Skeletal muscle cell (primary cell): ENCODE data around the gene NUP155.
A peak's percentile ranks its signal among the peaks of the same experiment; 100 is the strongest.
"Not testable (repeated sequence)": the region's sequence is repeated elsewhere in the genome, so short reads cannot be mapped to it uniquely, and the experiment has no call there.

Source experiments
- DNase-seq: peaks from one replicate; pipeline ENCODE4 v3.0.0-alpha.2; 2010; ENCODE audit warnings: low read depth
- H3K4me3 ChIP-seq: 2 replicates; pipeline ENCODE4 v1.5.1; 2011; ENCODE audit warnings: low read depth, mild to moderate bottlenecking, control low read depth, low read length, moderate library complexity

Gene NUP155

DNA sequence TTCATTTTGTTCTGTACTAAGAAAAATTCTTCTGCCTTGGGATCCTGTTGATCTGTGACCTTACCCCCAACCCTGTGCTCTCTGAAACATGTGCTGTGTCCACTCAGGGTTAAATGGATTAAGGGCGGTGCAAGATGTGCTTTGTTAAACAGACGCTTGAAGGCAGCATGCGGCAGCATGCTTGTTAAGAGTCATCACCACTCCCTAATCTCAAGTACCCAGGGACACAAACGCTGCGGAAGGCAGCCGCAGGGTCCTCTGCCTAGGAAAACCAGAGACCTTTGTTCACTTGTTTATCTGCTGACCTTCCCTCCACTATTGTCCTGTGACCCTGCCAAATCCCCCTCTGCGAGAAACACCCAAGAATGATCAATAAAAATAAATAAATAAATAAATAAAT lies 74.6 kb downstream of the NUP155 start:
- DNase-seq, H3K4me3 ChIP-seq: not testable (repeated sequence)

DNA sequence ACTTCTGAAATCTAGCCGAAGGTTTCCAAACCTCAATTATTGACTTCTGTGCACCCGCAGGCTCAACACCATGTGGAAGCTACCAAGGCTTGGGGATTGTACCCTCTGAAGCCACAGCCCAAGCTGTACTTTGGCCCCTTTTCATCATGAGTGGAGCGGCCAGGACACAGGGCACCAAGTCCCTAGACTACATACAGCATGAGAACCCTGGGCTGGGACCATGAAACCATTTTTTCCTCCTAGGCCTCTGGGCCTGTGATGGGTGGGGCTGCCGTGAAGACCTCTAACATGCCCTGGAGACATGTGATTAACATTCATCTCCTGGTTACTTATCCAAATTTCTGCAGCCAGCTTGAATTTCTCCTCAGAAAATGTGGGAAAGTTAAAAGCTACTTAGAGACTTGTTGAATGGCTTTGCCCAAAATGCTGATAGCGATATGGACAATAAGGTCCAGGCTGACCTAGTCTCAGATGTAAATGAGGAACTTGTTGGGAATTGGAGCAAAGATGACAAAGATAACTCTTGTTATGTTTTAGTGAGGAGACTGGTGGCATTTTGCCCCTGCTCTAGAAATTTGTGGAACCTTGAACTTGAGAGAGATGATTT lies 87.6 kb downstream of the NUP155 start:
- no peak for DNase-seq
- H3K4me3 ChIP-seq, result no peak overlapping the region

DNA sequence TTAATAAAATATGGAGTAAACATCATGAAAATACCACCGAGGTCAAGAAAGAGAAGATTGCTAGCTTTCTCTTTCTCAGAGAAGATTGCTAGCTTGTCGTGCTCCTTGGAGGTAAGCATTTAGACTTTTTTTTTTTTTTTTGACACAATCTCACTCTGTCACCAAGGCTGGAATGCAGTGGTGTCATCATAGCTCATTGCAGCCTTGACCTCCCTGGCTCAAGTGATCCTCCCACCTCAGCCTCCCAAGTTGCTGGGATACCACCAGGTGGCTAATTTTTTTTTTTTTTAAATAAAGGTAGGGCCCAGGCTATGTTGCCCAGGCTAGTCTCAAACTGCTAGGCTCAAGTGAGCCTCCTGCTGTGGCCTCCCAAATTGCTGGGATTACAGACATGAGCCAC lies 95.4 kb downstream of the NUP155 start:
- no peak overlapping the region for H3K4me3 ChIP-seq
- DNase-seq, result no peak

DNA sequence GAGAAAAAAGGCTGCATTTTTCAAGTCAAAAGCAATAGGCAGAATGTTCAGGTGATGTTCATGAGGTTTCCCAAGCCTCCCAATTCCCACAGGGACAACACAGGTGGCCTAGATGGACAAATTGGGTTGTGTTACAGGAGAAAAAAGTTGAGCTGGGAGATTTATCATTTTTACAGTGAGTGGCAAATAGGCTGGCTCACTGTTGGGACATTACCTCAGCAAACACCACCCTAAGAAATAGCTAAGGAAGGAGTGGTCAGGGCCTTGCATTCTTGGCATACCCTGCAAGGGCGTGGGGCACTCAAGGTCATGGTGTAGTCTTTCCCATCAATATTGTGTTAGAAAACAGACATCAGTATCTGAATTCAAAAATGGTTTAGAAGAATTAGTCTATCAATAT lies 98.4 kb downstream of the NUP155 start:
- no peak overlapping the region for H3K4me3 ChIP-seq
- no peak for DNase-seq

DNA sequence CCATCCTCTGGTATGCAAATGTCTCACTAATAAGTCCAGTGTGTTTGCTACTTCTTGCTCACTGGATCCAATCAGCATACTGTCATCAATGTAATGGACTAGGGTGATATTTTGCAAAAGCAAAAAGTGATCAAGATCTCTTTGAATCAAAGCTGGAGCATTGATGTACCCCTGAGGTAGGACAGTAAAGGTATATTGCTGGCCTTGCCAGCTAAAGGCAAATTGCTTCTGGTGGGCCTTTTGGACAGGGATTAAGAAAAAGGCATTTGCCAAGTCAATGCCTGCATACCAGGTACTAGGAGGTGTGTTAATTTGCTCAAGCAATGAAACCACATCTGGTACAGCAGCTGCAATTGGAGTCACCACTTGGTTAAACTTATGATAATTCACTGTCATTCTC lies 102.8 kb downstream of the NUP155 start:
- H3K4me3 ChIP-seq, DNase-seq: not testable (repeated sequence)

DNA sequence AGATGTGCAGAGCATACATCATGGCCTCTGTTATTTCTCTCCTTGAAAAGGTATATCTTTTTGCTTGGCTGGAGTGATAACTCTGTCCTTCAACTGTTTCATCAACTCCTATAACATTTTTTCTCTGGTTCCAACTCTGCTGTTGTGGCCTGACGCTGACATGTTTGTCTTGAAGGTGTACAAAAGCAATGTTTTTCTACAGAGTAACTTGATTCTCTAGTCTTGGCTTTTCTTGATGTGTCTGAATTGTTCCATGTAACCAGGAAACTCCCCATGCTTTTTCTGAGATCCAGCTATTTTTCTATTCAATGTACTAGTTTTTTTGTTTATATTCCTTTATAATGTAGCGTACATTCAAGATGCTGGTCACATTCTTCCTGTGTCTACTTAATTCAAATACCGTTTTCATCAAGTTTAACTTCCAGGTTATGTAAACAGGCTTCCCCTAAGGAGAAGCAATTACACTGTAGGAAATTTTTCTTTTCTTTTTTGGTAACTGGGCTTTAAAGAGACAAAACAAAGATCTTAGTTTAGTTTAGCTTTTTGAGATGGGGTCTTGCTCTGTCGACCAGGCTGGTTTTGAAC lies 115.0 kb downstream of the NUP155 start:
- no peak for DNase-seq
- H3K4me3 ChIP-seq, result no peak overlapping the region

DNA sequence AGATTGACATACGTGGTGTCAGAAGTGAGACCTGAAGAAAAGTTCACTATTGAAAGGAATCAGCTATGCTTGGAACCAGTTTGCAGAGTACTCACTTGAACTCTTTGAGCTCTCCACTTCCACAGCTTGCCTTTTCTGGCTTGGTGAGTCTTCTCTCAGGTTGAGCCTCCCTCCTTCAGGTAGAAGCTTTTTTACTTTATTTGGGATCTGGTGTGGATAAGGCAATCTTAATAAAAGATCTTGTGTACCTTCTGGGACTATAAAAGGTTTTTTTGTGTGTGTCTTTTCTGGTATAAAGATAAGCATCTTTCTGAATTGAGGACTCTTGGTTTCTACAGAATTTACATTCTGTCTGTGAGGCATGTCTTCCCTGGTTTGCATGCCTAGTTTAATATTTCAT lies 116.3 kb downstream of the NUP155 start:
- no peak for DNase-seq

DNA sequence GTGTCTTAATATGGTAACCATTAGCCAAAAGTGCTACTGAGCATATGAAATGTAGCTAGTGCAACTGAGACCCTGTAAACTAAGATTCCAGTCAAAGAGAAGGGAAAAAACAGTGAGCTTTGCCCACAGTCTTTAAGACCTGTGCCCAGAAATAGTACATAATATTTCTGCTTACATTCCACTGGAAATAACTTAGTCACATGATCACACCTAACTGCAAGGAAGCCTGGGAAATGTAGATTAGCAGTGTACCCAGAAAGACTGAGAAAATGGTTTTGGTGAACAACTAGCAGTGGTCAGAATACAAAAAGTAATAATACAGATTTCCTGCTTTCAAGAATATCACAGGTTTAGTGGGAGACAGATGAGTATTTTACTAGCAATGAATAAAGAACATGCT lies 119.2 kb downstream of the NUP155 start:
- H3K4me3 ChIP-seq, result no peak overlapping the region
- DNase-seq, result no peak

More for the DNA sequence above, 116.3 kb downstream of the NUP155 start:
- no peak overlapping the region for H3K4me3 ChIP-seq

DNA sequence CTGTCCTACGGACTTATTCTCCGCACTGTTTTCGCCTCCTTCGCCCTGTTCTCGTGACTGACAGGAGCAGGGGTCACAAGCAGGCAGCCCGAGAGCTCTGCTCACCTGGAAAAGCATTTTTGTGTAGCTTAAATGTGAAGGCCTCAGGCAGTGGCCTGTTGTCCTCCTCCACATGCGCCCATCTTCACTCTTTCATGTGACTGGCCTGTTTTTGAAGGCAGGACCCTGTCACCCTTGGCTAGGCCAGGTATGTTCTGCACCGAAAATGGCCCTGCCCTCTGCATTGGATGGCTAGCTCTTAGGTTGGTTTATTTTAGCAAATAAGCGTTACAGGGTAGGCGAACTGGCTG lies 121.1 kb downstream of the NUP155 start:
- DNase-seq, result no peak

DNA sequence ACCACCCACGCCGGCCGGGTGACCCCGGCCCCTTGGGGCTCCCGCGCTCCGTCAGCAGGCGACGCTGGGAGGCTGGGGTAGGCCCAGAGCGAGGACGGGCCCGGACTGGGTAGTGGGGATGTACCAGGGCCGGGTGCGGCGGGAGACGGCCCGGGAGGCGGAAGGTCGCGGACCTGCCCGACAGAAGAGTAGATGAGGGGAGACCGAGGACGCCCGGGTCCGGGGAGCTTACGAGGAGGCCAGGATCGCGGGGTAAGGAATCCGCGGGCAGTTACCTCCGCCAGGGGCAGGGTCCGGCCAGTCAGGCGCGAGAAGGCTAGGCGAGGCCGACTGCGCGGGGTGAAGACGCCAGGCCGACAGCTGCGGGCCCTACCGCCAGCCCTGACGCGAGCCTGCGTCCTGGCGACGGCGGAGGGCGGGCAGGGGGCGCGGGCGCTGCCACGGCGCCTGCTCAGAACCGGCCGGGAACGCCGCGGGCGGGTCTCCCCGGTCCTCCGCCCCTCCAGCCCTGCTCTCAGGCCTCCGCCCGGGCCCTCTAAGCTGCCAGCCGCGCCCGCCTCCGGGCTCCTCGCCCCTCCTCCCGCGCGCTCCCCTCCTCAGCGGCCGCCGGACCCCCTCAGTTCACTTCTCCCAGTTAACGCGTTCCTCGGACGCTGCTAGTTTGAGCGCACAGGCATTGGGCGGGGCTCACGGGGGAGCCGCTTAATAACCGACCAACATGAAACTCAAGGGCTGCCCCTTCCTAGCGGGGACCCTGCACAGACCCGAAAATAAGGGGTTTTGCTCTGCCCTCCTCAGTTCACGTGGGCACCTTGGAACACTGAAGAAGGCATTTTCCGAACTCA lies 121.7 kb downstream of the NUP155 start, which contains the start of gene CPLANE1:
CPLANE1 (minus strand) TSS at position 407 of the 845 bp plus-strand sequence. CDS start 1,678 bp downstream, outside the sequence.
- peak; percentile 58 for DNase-seq
- peak within 1 kb of the TSS; percentile 91 for H3K4me3 ChIP-seq

More for the DNA sequence above, 121.1 kb downstream of the NUP155 start:
- H3K4me3 ChIP-seq, result peak overlapping the region; percentile 91

DNA sequence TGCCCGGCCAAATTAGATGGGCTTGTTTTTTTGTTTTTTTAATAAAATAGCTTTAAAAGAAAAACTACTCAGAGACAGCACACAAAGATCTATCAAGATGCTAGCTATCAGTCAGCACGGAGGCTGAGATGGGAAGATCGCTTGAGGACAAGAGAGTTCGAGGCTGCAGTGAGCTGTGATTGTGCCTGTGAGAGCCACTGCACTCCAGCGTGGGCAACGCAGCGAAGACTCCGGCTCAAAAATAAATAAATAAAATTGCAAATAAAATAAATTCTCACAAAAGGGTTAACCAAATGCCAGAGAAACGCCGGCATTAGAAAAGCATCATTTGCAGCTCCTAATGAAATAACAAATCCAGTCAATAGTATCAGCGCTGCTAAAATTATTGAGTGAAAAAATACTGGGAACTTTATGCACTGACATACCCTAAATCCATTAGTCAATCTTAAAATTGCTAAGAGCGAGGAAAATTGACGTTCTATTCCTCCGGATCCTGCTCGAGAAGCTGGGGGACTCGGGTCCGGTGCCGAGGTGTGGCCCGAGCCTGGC lies 122.4 kb downstream of the NUP155 start:
- no peak for DNase-seq

DNA sequence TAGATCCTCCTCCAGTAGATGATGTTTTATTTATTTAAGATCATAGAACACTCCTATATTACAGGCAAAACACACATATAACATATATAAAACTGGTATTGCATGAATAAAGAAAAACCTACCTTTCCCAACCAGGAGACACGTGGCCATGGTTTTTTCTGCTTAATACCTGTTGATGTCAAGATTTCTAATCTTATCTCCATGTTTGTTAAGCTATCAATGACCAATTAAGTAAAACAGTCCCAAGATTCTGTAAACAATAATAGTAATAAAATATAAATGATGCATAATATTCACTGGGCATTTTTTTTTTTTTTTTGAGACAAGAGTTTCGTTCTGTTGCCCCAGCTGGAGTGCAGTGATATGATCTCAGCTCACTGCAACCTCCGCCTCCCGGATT lies 123.4 kb downstream of the NUP155 start:
- no peak for DNase-seq
- no peak overlapping the region for H3K4me3 ChIP-seq

More for the DNA sequence above, 122.4 kb downstream of the NUP155 start:
- peak overlapping the region; percentile 91 for H3K4me3 ChIP-seq

DNA sequence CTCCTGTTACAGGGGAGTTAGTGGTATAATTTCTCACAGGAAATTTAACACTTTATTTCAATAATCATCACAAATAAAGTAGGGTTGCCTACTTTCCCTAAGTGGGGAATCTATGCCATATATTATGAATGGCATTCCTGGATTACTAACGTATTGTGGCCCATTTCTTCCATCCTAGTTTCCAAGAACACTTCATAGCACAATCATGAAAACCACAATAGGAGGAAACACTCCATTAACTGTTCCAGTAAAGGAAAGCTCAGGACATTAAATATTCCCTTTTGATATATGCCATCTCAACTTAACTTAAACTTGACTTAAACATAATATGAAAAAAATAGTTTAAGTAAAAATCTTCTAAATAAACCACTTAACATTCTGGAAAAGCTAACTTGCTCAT lies 123.9 kb downstream of the NUP155 start:
- DNase-seq, result no peak
- no peak overlapping the region for H3K4me3 ChIP-seq
